Neural cell (in vitro differentiated cells): ENCODE measurements around the gene MBNL2. TPM values are rescaled to one million over a fixed set of nuclear protein-coding genes. Genes with fewer than 3 reads are reported as not detected.

Source experiments
- H2AFZ ChIP-seq: fragments of 200-600, 300-800 bp; sonication (generic), shearing (Covaris generic); 2 replicates; pipeline ENCODE4 v1.6.0; 2014; ENCODE audit warnings: low read depth, mild to moderate bottlenecking, antibody characterized with exemption, low read length, moderate library complexity
- H3F3A ChIP-seq: fragments of 200-600 bp; shearing (Covaris generic); 2 replicates; pipeline ENCODE4 v1.6.1; 2016; ENCODE audit warnings: mild to moderate bottlenecking, moderate library complexity, mixed read lengths, antibody characterized with exemption, low read length; ENCODE audit not compliant: insufficient read depth, poor library complexity, severe bottlenecking
- H3K27ac ChIP-seq: fragments of 200-600, 300-800 bp; sonication (generic), shearing (Covaris generic); 2 replicates; pipeline ENCODE4 v1.5.1; 2014; ENCODE audit warnings: mild to moderate bottlenecking, low read length, moderate library complexity
- H3K27me3 ChIP-seq: fragments of 300-800, 200-600 bp; sonication (generic), shearing (Covaris generic); 2 replicates; pipeline ENCODE4 v1.6.0; 2014; ENCODE audit warnings: mild to moderate bottlenecking, low read depth, low read length, moderate library complexity; ENCODE audit not compliant: insufficient read depth
- H3K36me3 ChIP-seq: fragments of 300-800, 200-600 bp; sonication (generic), shearing (Covaris generic); 2 replicates; pipeline ENCODE4 v1.5.1; 2014; ENCODE audit warnings: mild to moderate bottlenecking, antibody characterized with exemption, low read length, moderate library complexity; ENCODE audit not compliant: insufficient read depth
- H3K4me2 ChIP-seq: fragments of 300-800, 200-600 bp; sonication (generic), shearing (Covaris generic); 2 replicates; pipeline ENCODE4 v1.6.0; 2014; ENCODE audit warnings: mild to moderate bottlenecking, low read length
- H3K4me3 ChIP-seq: fragments of 300-800, 200-600 bp; sonication (generic), shearing (Covaris generic); 2 replicates; pipeline ENCODE4 v1.5.1; 2014; ENCODE audit warnings: mild to moderate bottlenecking, low read length, moderate library complexity
- H3K79me2 ChIP-seq: fragments of 200-600 bp; shearing (Covaris generic); replicated peaks from 2 replicates; pipeline ENCODE4 v1.6.0; 2014; ENCODE audit warnings: mild to moderate bottlenecking, low read length, moderate library complexity; ENCODE audit not compliant: insufficient read depth
- H3K9ac ChIP-seq: fragments of 300-800, 200-600 bp; sonication (generic), shearing (Covaris generic); 2 replicates; pipeline ENCODE4 v1.6.1; 2016; ENCODE audit warnings: mild to moderate bottlenecking, low read length, mixed read lengths
- H3K9me2 ChIP-seq: fragments of 200-600 bp; shearing (Covaris generic); 2 replicates; pipeline ENCODE4 v1.6.1; 2016; ENCODE audit warnings: mild to moderate bottlenecking, low read length, mixed read lengths; ENCODE audit not compliant: insufficient read depth
- H3K9me3 ChIP-seq: fragments of 200-600, 300-800 bp; sonication (generic), shearing (Covaris generic); 2 replicates; pipeline ENCODE4 v1.6.1; 2016; ENCODE audit warnings: mild to moderate bottlenecking, mixed run types, low read length, moderate library complexity, mixed read lengths
- H4K20me1 ChIP-seq: fragments of 200-600 bp; shearing (Covaris generic); 2 replicates; pipeline ENCODE4 v1.6.1; 2016; ENCODE audit warnings: mild to moderate bottlenecking, mixed run types; ENCODE audit not compliant: insufficient read depth
- CTCF ChIP-seq: fragments of 450-650 bp; IDR thresholded peaks from 2 replicates; pipeline ENCODE4 v1.5.1; 2014; ENCODE audit warnings: antibody characterized with exemption, mild to moderate bottlenecking, moderate library complexity; ENCODE audit not compliant: poor library complexity, severe bottlenecking
- EP300 ChIP-seq: fragments of 450-650 bp; conservative IDR thresholded peaks from 2 replicates; pipeline ENCODE4 v1.6.1; 2014; ENCODE audit warnings: antibody characterized with exemption, mild to moderate bottlenecking, moderate library complexity; ENCODE audit not compliant: poor library complexity, severe bottlenecking
- EZH2 ChIP-seq: fragments of 200-600, 300-800 bp; shearing (Covaris generic), sonication (generic); IDR thresholded peaks from 2 replicates; pipeline ENCODE4 v1.6.1; 2014; ENCODE audit warnings: antibody characterized with exemption, low read length, borderline replicate concordance, mild to moderate bottlenecking; ENCODE audit not compliant: insufficient read depth, poor library complexity, severe bottlenecking
- MXI1 ChIP-seq: fragments of 450-650 bp; conservative IDR thresholded peaks from 2 replicates; pipeline ENCODE4 v1.6.1; 2014; ENCODE audit warnings: antibody characterized with exemption, mild to moderate bottlenecking; ENCODE audit not compliant: poor library complexity, severe bottlenecking
- POLR2AphosphoS5 ChIP-seq: IDR thresholded peaks from 2 replicates; pipeline ENCODE4 v1.6.1; 2012
- RAD21 ChIP-seq: fragments of 450-650 bp; conservative IDR thresholded peaks from 2 replicates; pipeline ENCODE4 v1.6.1; 2014; ENCODE audit warnings: antibody characterized with exemption, mild to moderate bottlenecking, moderate library complexity
- REST ChIP-seq: IDR thresholded peaks from 2 replicates; pipeline ENCODE4 v1.6.1; 2012; ENCODE audit warnings: borderline replicate concordance
- SMC3 ChIP-seq: fragments of 450-650 bp; conservative IDR thresholded peaks from 2 replicates; pipeline ENCODE4 v1.6.1; 2014; ENCODE audit warnings: antibody characterized with exemption, mild to moderate bottlenecking, moderate library complexity; ENCODE audit not compliant: poor library complexity
- TAF1 ChIP-seq: IDR thresholded peaks from 2 replicates; pipeline ENCODE4 v1.6.1; 2012; ENCODE audit warnings: low read depth
- polyA plus RNA-seq: library from polyadenylated mRNA; depleted of rRNA; stranded (reverse); fragments of >200 nt; gene quantifications from 2 replicates; pipeline ENCODE4 v1.2.3, GENCODE V29; 2014

Gene MBNL2
- polyA plus RNA-seq, 1 donor from 2014 or later, result 4.3 TPM

- Histone ChIP-seq H3K9me3 (no peaks in the 10 kb centered on the region), H3K4me3 (no peak overlapping the region), H3F3A (no peaks in the 10 kb centered on the region), H3K9me2 (no peaks in the 10 kb centered on the region), H3K27ac (no peak overlapping the region), H4K20me1 (no peaks in the 10 kb centered on the region), H3K4me2 (no peak overlapping the region), H3K36me3 (no peaks in the 10 kb centered on the region), H3K27me3 (no peaks in the 10 kb centered on the region), H2AFZ (no peak overlapping the region), H3K9ac (no peak overlapping the region), H3K79me2 (no peaks in the 10 kb centered on the region)
- TF ChIP-seq SMC3 (no peak), REST (no peak), CTCF (no peak), MXI1 (no peak), TAF1 (no peak), POLR2AphosphoS5 (no peak), EP300 (no peak), EZH2 (no peak), RAD21 (no peak)
These were observed 27.8 kb downstream of the MBNL2 start for GRCh38 chr13:97249796-97250495.

GRCh38 chr13:97250560-97250959 is 28.4 kb downstream of the MBNL2 start:
- H3K4me2 ChIP-seq, result no peak overlapping the region
- no peak overlapping the region for H3K27ac ChIP-seq
- no peaks in the 10 kb centered on the region for H3K9me2 ChIP-seq
- H3F3A ChIP-seq, result no peaks in the 10 kb centered on the region
- no peaks in the 10 kb centered on the region for H3K79me2 ChIP-seq
- no peaks in the 10 kb centered on the region for H4K20me1 ChIP-seq
- no peak overlapping the region for H2AFZ ChIP-seq
- no peaks in the 10 kb centered on the region for H3K27me3 ChIP-seq
- H3K9me3 ChIP-seq, result no peaks in the 10 kb centered on the region
- H3K36me3 ChIP-seq, result no peaks in the 10 kb centered on the region
- no peak overlapping the region for H3K4me3 ChIP-seq
- TF ChIP-seq SMC3 (no peak), MXI1 (no peak), EP300 (no peak), CTCF (no peak), TAF1 (no peak), RAD21 (no peak), REST (no peak)
- no peak overlapping the region for H3K9ac ChIP-seq
